G401 (cell line): ENCODE data around the gene UGT1A7. TPM values are rescaled to one million over a fixed set of nuclear protein-coding genes. Genes with fewer than 3 reads are reported as not detected.
"Not testable (repeated sequence)": the region's sequence is repeated elsewhere in the genome, so short reads cannot be mapped to it uniquely, and the experiment has no call there.

Experiments used
- DNase-seq: peaks from one replicate; pipeline ENCODE4 v3.0.0-alpha.2; 2015; ENCODE audit warnings: low spot score
- in situ Hi-C: cut with HindIII; loops from 2 replicates; pipeline ENCODE4 v1.10.0; 2016; ENCODE audit warnings: low sequenced_read_pairs, mixed read lengths
- total RNA-seq: library from RNA; depleted of rRNA; stranded (reverse); fragments of >200 nt; shearing (Covaris generic); gene quantifications from 2 replicates; pipeline ENCODE4 v1.2.3, GENCODE V29; 2014

UGT1A7 gene
- total RNA-seq, 1 experiment from 2014 or later = not detected

GRCh38 chr2:233676046-233676445 is 5.7 kb upstream of the UGT1A7 start:
- DNase-seq = no peak
- in situ Hi-C loops = no loop called here

GRCh38 chr2:233679196-233679595 is 2.5 kb upstream of the UGT1A7 start:
- in situ Hi-C loops = no loop called here
- no peak for DNase-seq

GRCh38 chr2:233680361-233681045 is 1.2 kb upstream of the UGT1A7 start:
- DNase-seq = no peak
- in situ Hi-C loops = no loop called here

GRCh38 chr2:233684640-233685039 is 2.9 kb downstream of the UGT1A7 start:
- DNase-seq = no peak
- in situ Hi-C loops = no loop called here

- in situ Hi-C loops = no loop called here
- no peak for DNase-seq
Measured at GRCh38 chr2:233686928-233687327, 5.2 kb downstream of the UGT1A7 start.

GRCh38 chr2:233688341-233688740 is 6.6 kb downstream of the UGT1A7 start:
- no peak for DNase-seq
- in situ Hi-C loops = no loop called here

- in situ Hi-C loops = no loop called here
Measured at GRCh38 chr2:233689031-233689430, 7.3 kb downstream of the UGT1A7 start.

GRCh38 chr2:233689501-233689900 is 7.8 kb downstream of the UGT1A7 start:
- in situ Hi-C loops = no loop called here

More at GRCh38 chr2:233689031-233689430, 7.3 kb downstream of the UGT1A7 start:
- DNase-seq = no peak

GRCh38 chr2:233690444-233690843 is 8.7 kb downstream of the UGT1A7 start:
- in situ Hi-C loops = no loop called here
- DNase-seq = no peak

More at GRCh38 chr2:233689501-233689900, 7.8 kb downstream of the UGT1A7 start:
- DNase-seq = no peak

- in situ Hi-C loops = no loop called here
- no peak for DNase-seq
Measured at GRCh38 chr2:233691443-233692433, 10.0 kb downstream of the UGT1A7 start.

- in situ Hi-C loops = no loop called here
- no peak for DNase-seq
Measured at GRCh38 chr2:233692648-233693047, 10.9 kb downstream of the UGT1A7 start, which contains the start of gene UGT1A6. Gene UGT1A6, plus strand, starts transcription at chr2:233692890. Its CDS starts 115 bp downstream, at chr2:233693005.

- in situ Hi-C loops = no loop called here
- DNase-seq = no peak
Measured at GRCh38 chr2:233693963-233694362, 12.3 kb downstream of the UGT1A7 start.

- no peak for DNase-seq
Measured at GRCh38 chr2:233698740-233699139, 17.0 kb downstream of the UGT1A7 start.

GRCh38 chr2:233699424-233700027 is 17.8 kb downstream of the UGT1A7 start:
- DNase-seq = no peak
- in situ Hi-C loops = no loop called here

More at GRCh38 chr2:233698740-233699139, 17.0 kb downstream of the UGT1A7 start:
- in situ Hi-C loops = no loop called here

- no peak for DNase-seq
- in situ Hi-C loops = no loop called here
Measured at GRCh38 chr2:233700028-233700635, 18.4 kb downstream of the UGT1A7 start.

GRCh38 chr2:233700842-233701241 is 19.1 kb downstream of the UGT1A7 start:
- in situ Hi-C loops, DNase-seq: not testable (repeated sequence)

GRCh38 chr2:233702238-233702637 is 20.5 kb downstream of the UGT1A7 start:
- in situ Hi-C loops = no loop called here

GRCh38 chr2:233705911-233706506 is 24.3 kb downstream of the UGT1A7 start:
- DNase-seq = no peak
- in situ Hi-C loops = no loop called here

More at GRCh38 chr2:233702238-233702637, 20.5 kb downstream of the UGT1A7 start:
- DNase-seq = no peak

GRCh38 chr2:233706720-233707119 is 25.0 kb downstream of the UGT1A7 start:
- in situ Hi-C loops = no loop called here
- no peak for DNase-seq
